ENCODE data around the gene CACNA1D. TPM values are rescaled to one million over a fixed set of nuclear protein-coding genes. Genes with fewer than 3 reads are reported as not detected.

Gene CACNA1D
- total RNA-seq, 2 donors from 2014 or later: 0.57 TPM; not detected in 1

GRCh38 chr3:53485675-53486403, 8.6 kb upstream of the CACNA1D start:
- Mint-ChIP-seq H3K27ac (no peak overlapping the region), H3K36me3 (ENCODE audit: low read depth) (peaks cover 3% of the 10 kb centered on the region), H3K4me1 (peaks cover 2% of the 10 kb centered on the region), H3K4me3 (no peak overlapping the region), H3K27me3 (peaks cover 47% of the 10 kb centered on the region)
- H3K9me3 ChIP-seq (ENCODE audit: control insufficient read depth, low read length, poor library complexity, severe bottlenecking): no peaks in the 10 kb centered on the region
- ATAC-seq: no peak
- DNase-seq: no peak

- ATAC-seq (no peak), DNase-seq (no peak)
- Mint-ChIP-seq H3K27me3 (peaks cover 46% of the 10 kb centered on the region), H3K27ac (no peak overlapping the region), H3K36me3 (ENCODE audit: low read depth) (peaks cover 3% of the 10 kb centered on the region), H3K4me1 (peaks cover 3% of the 10 kb centered on the region), H3K4me3 (no peak overlapping the region)
- no peaks in the 10 kb centered on the region for H3K9me3 ChIP-seq (ENCODE audit: control insufficient read depth, low read length, poor library complexity, severe bottlenecking)
Observed at GRCh38 chr3:53486961-53487654, 7.3 kb upstream of the CACNA1D start.

- DNase-seq (no peak), ATAC-seq (no peak)
- Mint-ChIP-seq H3K4me1 (peaks cover 6% of the 10 kb centered on the region), H3K27me3 (peaks cover 47% of the 10 kb centered on the region), H3K36me3 (ENCODE audit: low read depth) (peaks cover 3% of the 10 kb centered on the region), H3K27ac (no peak overlapping the region), H3K4me3 (no peak overlapping the region)
- H3K9me3 ChIP-seq (ENCODE audit: control insufficient read depth, low read length, poor library complexity, severe bottlenecking): no peaks in the 10 kb centered on the region
Observed at GRCh38 chr3:53489386-53489785, 5.0 kb upstream of the CACNA1D start.

- DNase-seq (no peak), ATAC-seq (no peak)
- no peak overlapping the region for H3K27ac Mint-ChIP-seq
- H3K4me3 Mint-ChIP-seq: no peak overlapping the region
- peaks cover 3% of the 10 kb centered on the region for H3K36me3 Mint-ChIP-seq (ENCODE audit: low read depth)
- H3K27me3 Mint-ChIP-seq: peaks cover 42% of the 10 kb centered on the region
- peaks cover 6% of the 10 kb centered on the region for H3K4me1 Mint-ChIP-seq
- no peaks in the 10 kb centered on the region for H3K9me3 ChIP-seq (ENCODE audit: control insufficient read depth, low read length, poor library complexity, severe bottlenecking)
Observed at GRCh38 chr3:53489787-53490458, 4.5 kb upstream of the CACNA1D start.

GRCh38 chr3:53490459-53490968, 3.9 kb upstream of the CACNA1D start:
- H3K27me3 Mint-ChIP-seq: peaks cover 42% of the 10 kb centered on the region

GRCh38 chr3:53491276-53491675, 3.1 kb upstream of the CACNA1D start:
- peaks cover 47% of the 10 kb centered on the region for H3K27me3 Mint-ChIP-seq

More at GRCh38 chr3:53490459-53490968, 3.9 kb upstream of the CACNA1D start:
- ATAC-seq (no peak), DNase-seq (no peak)
- Mint-ChIP-seq H3K27ac (no peak overlapping the region), H3K36me3 (ENCODE audit: low read depth) (peaks cover 3% of the 10 kb centered on the region), H3K4me1 (peaks cover 6% of the 10 kb centered on the region), H3K4me3 (no peak overlapping the region)
- H3K9me3 ChIP-seq (ENCODE audit: control insufficient read depth, low read length, poor library complexity, severe bottlenecking): no peaks in the 10 kb centered on the region

GRCh38 chr3:53493595-53493962, 832 bp upstream of the CACNA1D start:
- peak overlapping the region; percentile 77 for H3K4me3 Mint-ChIP-seq
- H3K36me3 Mint-ChIP-seq (ENCODE audit: low read depth): peaks cover 12% of the 10 kb centered on the region
- DNase-seq (no peak), ATAC-seq (no peak)
- peaks cover 70% of the 10 kb centered on the region for H3K27me3 Mint-ChIP-seq
- H3K4me1 Mint-ChIP-seq: peaks cover 12% of the 10 kb centered on the region
- no peaks in the 10 kb centered on the region for H3K9me3 ChIP-seq (ENCODE audit: control insufficient read depth, low read length, poor library complexity, severe bottlenecking)
- H3K27ac Mint-ChIP-seq: no peak overlapping the region

More at GRCh38 chr3:53491276-53491675, 3.1 kb upstream of the CACNA1D start:
- H3K4me1 Mint-ChIP-seq: peaks cover 9% of the 10 kb centered on the region
- H3K27ac Mint-ChIP-seq: no peak overlapping the region
- H3K36me3 Mint-ChIP-seq (ENCODE audit: low read depth): peaks cover 3% of the 10 kb centered on the region
- no peaks in the 10 kb centered on the region for H3K9me3 ChIP-seq (ENCODE audit: control insufficient read depth, low read length, poor library complexity, severe bottlenecking)
- ATAC-seq: no peak
- no peak for DNase-seq
- H3K4me3 Mint-ChIP-seq: no peak overlapping the region

- Mint-ChIP-seq H3K4me3 (peak overlapping the region; percentile 73), H3K27me3 (peaks cover 74% of the 10 kb centered on the region), H3K36me3 (ENCODE audit: low read depth) (peaks cover 11% of the 10 kb centered on the region), H3K4me1 (peaks cover 12% of the 10 kb centered on the region), H3K27ac (no peak overlapping the region)
- DNase-seq: no peak
- no peaks in the 10 kb centered on the region for H3K9me3 ChIP-seq (ENCODE audit: control insufficient read depth, low read length, poor library complexity, severe bottlenecking)
- ATAC-seq: no peak
Observed at GRCh38 chr3:53495146-53495519, 722 bp downstream of the CACNA1D start.

- Mint-ChIP-seq H3K4me1 (peaks cover 12% of the 10 kb centered on the region), H3K4me3 (peak overlapping the region; percentile 73), H3K27ac (no peak overlapping the region), H3K36me3 (ENCODE audit: low read depth) (peaks cover 8% of the 10 kb centered on the region), H3K27me3 (peaks cover 68% of the 10 kb centered on the region)
- ATAC-seq (no peak), DNase-seq (no peak)
- H3K9me3 ChIP-seq (ENCODE audit: control insufficient read depth, low read length, poor library complexity, severe bottlenecking): no peaks in the 10 kb centered on the region
Observed at GRCh38 chr3:53495520-53496391, 1.3 kb downstream of the CACNA1D start.

- no peak for DNase-seq
- Mint-ChIP-seq H3K36me3 (ENCODE audit: low read depth) (peaks cover 8% of the 10 kb centered on the region), H3K4me1 (peaks cover 12% of the 10 kb centered on the region), H3K4me3 (peak overlapping the region; percentile 63), H3K27ac (no peak overlapping the region), H3K27me3 (peaks cover 72% of the 10 kb centered on the region)
- no peak for ATAC-seq
- H3K9me3 ChIP-seq (ENCODE audit: control insufficient read depth, low read length, poor library complexity, severe bottlenecking): no peaks in the 10 kb centered on the region
Observed at GRCh38 chr3:53496392-53496670, 1.9 kb downstream of the CACNA1D start.

- Mint-ChIP-seq H3K27me3 (peaks cover 69% of the 10 kb centered on the region), H3K4me1 (peaks cover 12% of the 10 kb centered on the region), H3K27ac (no peak overlapping the region), H3K36me3 (ENCODE audit: low read depth) (peaks cover 8% of the 10 kb centered on the region), H3K4me3 (no peak overlapping the region)
- H3K9me3 ChIP-seq (ENCODE audit: control insufficient read depth, low read length, poor library complexity, severe bottlenecking): no peaks in the 10 kb centered on the region
- ATAC-seq (no peak), DNase-seq (no peak)
Observed at GRCh38 chr3:53496984-53497383, 2.6 kb downstream of the CACNA1D start.

GRCh38 chr3:53498806-53499641, 4.6 kb downstream of the CACNA1D start:
- ATAC-seq (no peak), DNase-seq (no peak)
- Mint-ChIP-seq H3K4me1 (peaks cover 8% of the 10 kb centered on the region), H3K27me3 (peaks cover 68% of the 10 kb centered on the region), H3K27ac (no peak overlapping the region), H3K36me3 (ENCODE audit: low read depth) (peaks cover 8% of the 10 kb centered on the region), H3K4me3 (no peak overlapping the region)
- no peaks in the 10 kb centered on the region for H3K9me3 ChIP-seq (ENCODE audit: control insufficient read depth, low read length, poor library complexity, severe bottlenecking)
